ENCODE measurements around the gene DTX1.
A peak's percentile ranks its signal among the peaks of the same experiment; 100 is the strongest.

DTX1 gene

GRCh38 chr12:113055594-113056380 is 743 bp upstream of the DTX1 start:
- no peak for DNase-seq

- no peak for DNase-seq
Observed at GRCh38 chr12:113056381-113056630, 224 bp upstream of the DTX1 start.

GRCh38 chr12:113057565-113058485 is 1.3 kb downstream of the DTX1 start:
- no peak for DNase-seq

GRCh38 chr12:113058553-113058952 is 2.0 kb downstream of the DTX1 start:
- DNase-seq, result no peak

GRCh38 chr12:113059071-113059595 is 2.6 kb downstream of the DTX1 start:
- no peak for DNase-seq

- DNase-seq, result no peak
Observed at GRCh38 chr12:113060336-113060960, 3.9 kb downstream of the DTX1 start.

GRCh38 chr12:113061061-113061694 is 4.6 kb downstream of the DTX1 start:
- no peak for DNase-seq

- DNase-seq, result no peak
Observed at GRCh38 chr12:113062502-113063395, 6.2 kb downstream of the DTX1 start.

- no peak for DNase-seq
Observed at GRCh38 chr12:113063396-113064350, 7.1 kb downstream of the DTX1 start.

- no peak for DNase-seq
Observed at GRCh38 chr12:113064395-113065125, 8.0 kb downstream of the DTX1 start.

GRCh38 chr12:113065126-113066007 is 8.8 kb downstream of the DTX1 start:
- no peak for DNase-seq

- no peak for DNase-seq
Observed at GRCh38 chr12:113066813-113067400, 10.4 kb downstream of the DTX1 start.

GRCh38 chr12:113067987-113068935 is 11.7 kb downstream of the DTX1 start:
- DNase-seq, result no peak

- no peak for DNase-seq
Observed at GRCh38 chr12:113069149-113069548, 12.6 kb downstream of the DTX1 start.

- DNase-seq, result no peak
Observed at GRCh38 chr12:113069751-113070116, 13.2 kb downstream of the DTX1 start.

- DNase-seq, result peak; percentile 34
Observed at GRCh38 chr12:113070117-113070906, 13.8 kb downstream of the DTX1 start.

Data from activated CD4-positive, alpha-beta T cell treated with anti-CD3 and anti-CD28 coated beads, Interleukin-2, Interleukin-6, amounts not matched to agents 100 ng/mL and 50 ng/mL, durations not matched to agents 16 hours and 8 hours (primary cell).